Endodermal cell (in vitro differentiated cells): ENCODE measurements around the gene ZFP91. TPM values are rescaled to one million over a fixed set of nuclear protein-coding genes. Genes with fewer than 3 reads are reported as not detected.

ENCODE experiments used
- DNase-seq: peaks from one replicate; pipeline ENCODE4 v3.0.0-alpha.2; 2017
- H3K27ac ChIP-seq: 2 replicates; pipeline ENCODE4 v1.5.1; 2013; ENCODE audit warnings: mild to moderate bottlenecking, low read depth, low read length, moderate library complexity
- H3K27me3 ChIP-seq: 2 replicates; pipeline ENCODE4 v1.6.1; 2013; ENCODE audit warnings: mild to moderate bottlenecking, low read length, moderate library complexity; ENCODE audit not compliant: insufficient read depth, control insufficient read depth, poor library complexity, severe bottlenecking
- H3K36me3 ChIP-seq: 2 replicates; pipeline ENCODE4 v1.7.0; 2013; ENCODE audit warnings: mild to moderate bottlenecking, low read length, moderate library complexity; ENCODE audit not compliant: control insufficient read depth, insufficient read depth
- H3K4me1 ChIP-seq: one replicate; pipeline ENCODE4 v1.7.0; 2013; ENCODE audit warnings: low read length; ENCODE audit not compliant: control insufficient read depth, insufficient read depth
- H3K4me3 ChIP-seq: 2 replicates; pipeline ENCODE4 v1.5.1; 2013; ENCODE audit warnings: mild to moderate bottlenecking, low read length, moderate library complexity
- H3K9ac ChIP-seq: 2 replicates; pipeline ENCODE4 v1.6.1; 2013; ENCODE audit warnings: mild to moderate bottlenecking, low read length, moderate library complexity; ENCODE audit not compliant: poor library complexity, severe bottlenecking; ENCODE audit errors: extremely low read depth
- H3K9me3 ChIP-seq: 2 replicates; pipeline ENCODE4 v1.6.1; 2013; ENCODE audit warnings: mild to moderate bottlenecking, low read length, moderate library complexity; ENCODE audit not compliant: control insufficient read depth
- H3K27ac Mint-ChIP-seq: 2 replicates; pipeline ENCODE4 v1.8.0; 2020; ENCODE audit warnings: mixed read lengths
- H3K27me3 Mint-ChIP-seq: 2 replicates; pipeline ENCODE4 v1.8.0; 2021; ENCODE audit warnings: mild to moderate bottlenecking, mixed read lengths; ENCODE audit not compliant: insufficient read depth
- H3K36me3 Mint-ChIP-seq: 2 replicates; pipeline ENCODE4 v1.8.0; 2020; ENCODE audit warnings: low read depth, mixed read lengths
- H3K4me1 Mint-ChIP-seq: 2 replicates; pipeline ENCODE4 v1.8.0; 2020; ENCODE audit warnings: mixed read lengths
- H3K4me3 Mint-ChIP-seq: 2 replicates; pipeline ENCODE4 v1.8.0; 2020; ENCODE audit warnings: mild to moderate bottlenecking, moderate library complexity, mixed read lengths
- H3K9me3 Mint-ChIP-seq: 2 replicates; pipeline ENCODE4 v1.8.0; 2020; ENCODE audit warnings: mild to moderate bottlenecking, mixed read lengths
- WGBS, 2 experiments: methylation state at CpG; one replicate each; pipeline versions ENCODE4 v1.1.5 to v1.1.7; 2013; ENCODE audit warnings: missing lambda C conversion rate in 2 of 2, mixed read lengths in 1 of 2; ENCODE audit not compliant: insufficient coverage in 1 of 2, insufficient read length in 1 of 2; 5-methylcytosine and 5-hydroxymethylcytosine counted together
- total RNA-seq, 2 donors: library from RNA; stranded (reverse); fragmentation: NEBNext Ultra II Directional in 1 of 2; extraction: Animal tissue kit (Norgen Biotek cat#: 25700) in 1 of 2; gene quantifications; 2 replicates in 1 of 2; 3 replicates in 1 of 2; pipeline ENCODE4 v1.2.1, GENCODE V29; 2021
- TF ChIP-seq, protein P1 (sequence below): fragments of 200-600 bp; sonication (generic); conservative IDR thresholded peaks from 2 replicates; pipeline ENCODE4 v1.5.0; 2021; ENCODE audit warnings: antibody characterized with exemption, mild to moderate bottlenecking

ZFP91 gene
- total RNA-seq, 2 donors from 2014 or later, result 28.0 to 31.0 TPM

DNA sequence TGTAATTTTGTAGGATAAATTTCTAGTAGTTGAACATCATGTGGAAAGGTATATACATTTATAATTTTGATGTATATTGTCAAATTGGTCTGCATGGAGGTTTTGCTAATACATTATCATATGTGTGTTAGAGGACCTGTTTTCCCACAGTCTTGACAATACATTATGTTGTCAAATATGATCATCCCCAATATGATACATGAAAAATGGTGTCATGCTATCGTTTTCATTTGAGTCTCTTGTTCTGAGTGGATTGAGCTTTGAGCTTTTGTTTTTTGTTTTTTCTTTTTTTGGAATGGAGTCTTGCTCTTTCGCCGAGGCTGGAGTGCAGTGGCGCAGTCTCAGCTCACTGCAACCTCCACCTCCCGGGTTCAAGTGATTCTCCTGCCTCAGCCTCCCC lies 29.5 kb downstream of the ZFP91 start:
- Mint-ChIP-seq H3K4me1 (peaks cover 7% of the 10 kb centered on the region), H3K4me3 (no peak overlapping the region), H3K36me3 (peaks cover 32% of the 10 kb centered on the region), H3K27me3 (no peaks in the 10 kb centered on the region), H3K27ac (no peak overlapping the region), H3K9me3 (no peaks in the 10 kb centered on the region)
- Histone ChIP-seq H3K36me3 (peaks cover 38% of the 10 kb centered on the region), H3K27me3 (no peaks in the 10 kb centered on the region), H3K4me1 (no peaks in the 10 kb centered on the region), H3K9me3 (no peaks in the 10 kb centered on the region), H3K4me3 (no peak overlapping the region), H3K9ac (no peak overlapping the region), H3K27ac (no peak overlapping the region)
- WGBS, 2 experiments, result 97% methylated on average over 5 of the region's 5 CpGs; no CpG with 5 or more reads in 1 of the 2 experiments
- no peak for DNase-seq
- TF ChIP-seq, protein P1, sequence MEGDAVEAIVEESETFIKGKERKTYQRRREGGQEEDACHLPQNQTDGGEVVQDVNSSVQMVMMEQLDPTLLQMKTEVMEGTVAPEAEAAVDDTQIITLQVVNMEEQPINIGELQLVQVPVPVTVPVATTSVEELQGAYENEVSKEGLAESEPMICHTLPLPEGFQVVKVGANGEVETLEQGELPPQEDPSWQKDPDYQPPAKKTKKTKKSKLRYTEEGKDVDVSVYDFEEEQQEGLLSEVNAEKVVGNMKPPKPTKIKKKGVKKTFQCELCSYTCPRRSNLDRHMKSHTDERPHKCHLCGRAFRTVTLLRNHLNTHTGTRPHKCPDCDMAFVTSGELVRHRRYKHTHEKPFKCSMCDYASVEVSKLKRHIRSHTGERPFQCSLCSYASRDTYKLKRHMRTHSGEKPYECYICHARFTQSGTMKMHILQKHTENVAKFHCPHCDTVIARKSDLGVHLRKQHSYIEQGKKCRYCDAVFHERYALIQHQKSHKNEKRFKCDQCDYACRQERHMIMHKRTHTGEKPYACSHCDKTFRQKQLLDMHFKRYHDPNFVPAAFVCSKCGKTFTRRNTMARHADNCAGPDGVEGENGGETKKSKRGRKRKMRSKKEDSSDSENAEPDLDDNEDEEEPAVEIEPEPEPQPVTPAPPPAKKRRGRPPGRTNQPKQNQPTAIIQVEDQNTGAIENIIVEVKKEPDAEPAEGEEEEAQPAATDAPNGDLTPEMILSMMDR, result no peak

DNA sequence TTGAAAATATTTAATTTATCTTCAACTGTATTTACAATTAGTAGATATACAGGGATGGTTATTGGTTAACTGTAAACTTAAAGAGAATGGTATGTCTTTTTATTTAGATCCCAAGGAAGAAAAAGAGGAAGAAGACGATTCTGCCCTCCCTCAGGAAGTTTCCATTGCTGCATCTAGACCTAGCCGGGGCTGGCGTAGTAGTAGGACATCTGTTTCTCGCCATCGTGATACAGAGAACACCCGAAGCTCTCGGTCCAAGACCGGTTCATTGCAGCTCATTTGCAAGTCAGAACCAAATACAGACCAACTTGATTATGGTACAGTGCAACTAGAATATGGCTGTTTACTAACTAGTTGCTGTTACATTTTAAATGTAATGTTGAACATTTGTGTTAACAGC lies 30.9 kb downstream of the ZFP91 start:
- H3K36me3 Mint-ChIP-seq, result peaks cover 43% of the 10 kb centered on the region
- WGBS, 2 experiments, result 93 to 94% methylated on average over 8 of the region's 8 CpGs
- Histone ChIP-seq H3K36me3 (peaks cover 52% of the 10 kb centered on the region), H3K27me3 (no peaks in the 10 kb centered on the region), H3K4me3 (no peak overlapping the region), H3K27ac (no peak overlapping the region), H3K9me3 (no peaks in the 10 kb centered on the region), H3K9ac (no peak overlapping the region), H3K4me1 (no peaks in the 10 kb centered on the region)
- H3K27me3 Mint-ChIP-seq, result no peaks in the 10 kb centered on the region
- DNase-seq, result no peak
- no peak overlapping the region for H3K4me3 Mint-ChIP-seq
- TF ChIP-seq, protein P1, result no peak
- no peak overlapping the region for H3K27ac Mint-ChIP-seq
- H3K4me1 Mint-ChIP-seq, result peaks cover 6% of the 10 kb centered on the region
- no peaks in the 10 kb centered on the region for H3K9me3 Mint-ChIP-seq

DNA sequence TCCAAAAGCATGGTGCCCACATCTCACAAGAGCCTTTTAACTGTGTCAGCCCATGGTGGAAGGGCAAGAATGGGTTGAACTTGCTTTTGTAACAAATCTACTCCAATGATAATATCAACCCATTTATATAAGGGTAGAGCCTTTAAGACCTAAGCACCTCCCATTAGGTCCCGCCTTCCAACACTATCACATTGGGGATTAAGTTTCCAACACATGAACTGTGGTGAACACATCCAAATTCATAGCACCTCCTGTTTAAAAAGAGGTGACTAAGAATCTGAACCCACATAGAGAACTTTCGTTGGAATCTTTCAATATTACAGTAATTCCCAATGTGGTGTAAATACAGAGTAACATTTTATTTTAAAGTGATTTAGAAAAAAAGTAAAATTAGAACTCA lies 34.4 kb downstream of the ZFP91 start:
- Mint-ChIP-seq H3K27me3 (no peaks in the 10 kb centered on the region), H3K4me3 (no peak overlapping the region), H3K36me3 (peaks cover 71% of the 10 kb centered on the region), H3K4me1 (peaks cover 10% of the 10 kb centered on the region), H3K9me3 (no peaks in the 10 kb centered on the region), H3K27ac (no peak overlapping the region)
- Histone ChIP-seq H3K9me3 (no peaks in the 10 kb centered on the region), H3K9ac (no peak overlapping the region), H3K36me3 (peaks cover 84% of the 10 kb centered on the region), H3K27me3 (no peaks in the 10 kb centered on the region), H3K27ac (no peak overlapping the region), H3K4me3 (no peak overlapping the region), H3K4me1 (no peaks in the 10 kb centered on the region)
- no peak for DNase-seq
- 98% methylated on average over 2 of the region's 2 CpGs; no CpG with 5 or more reads in 1 of the 2 experiments for WGBS, 2 experiments
- TF ChIP-seq, protein P1, result no peak
